Smooth muscle cell (in vitro differentiated cells): Measurements from ENCODE around the gene PEX5L. TPM values are rescaled to one million over a fixed set of nuclear protein-coding genes. Genes with fewer than 3 reads are reported as not detected.

Source experiments
- DNase-seq: peaks from one replicate; lab custom pipeline; 2025; ENCODE audit not compliant: unreplicated experiment; lab: John Stamatoyannopoulos, UW
- H2AFZ ChIP-seq: fragments of 200-600 bp; sonication (generic); 2 replicates; pipeline ENCODE4 v1.6.0; 2016; ENCODE audit warnings: antibody characterized with exemption, low read depth, mild to moderate bottlenecking
- H3F3A ChIP-seq: fragments of 200-600 bp; sonication (generic); 2 replicates; pipeline ENCODE4 v1.6.0; 2017; ENCODE audit warnings: antibody characterized with exemption, low read depth
- H3K27ac ChIP-seq: fragments of 200-600 bp; sonication (generic); 2 replicates; pipeline ENCODE4 v1.5.1; 2016; ENCODE audit warnings: low read depth, mild to moderate bottlenecking
- H3K27me3 ChIP-seq: fragments of 200-600 bp; sonication (generic); 2 replicates; pipeline ENCODE4 v1.6.1; 2016; ENCODE audit warnings: low read depth, mild to moderate bottlenecking
- H3K36me3 ChIP-seq: fragments of 200-600 bp; sonication (generic); 2 replicates; pipeline ENCODE4 v1.5.1; 2016; ENCODE audit warnings: low read depth
- H3K4me1 ChIP-seq: fragments of 200-600 bp; sonication (generic); 2 replicates; pipeline ENCODE4 v1.5.1; 2016; ENCODE audit warnings: low read depth
- H3K4me2 ChIP-seq: fragments of 200-600 bp; sonication (generic); 2 replicates; pipeline ENCODE4 v1.6.0; 2016; ENCODE audit warnings: mild to moderate bottlenecking
- H3K4me3 ChIP-seq: fragments of 200-600 bp; sonication (generic); 2 replicates; pipeline ENCODE4 v1.5.1; 2016; ENCODE audit warnings: mild to moderate bottlenecking
- H3K79me2 ChIP-seq: fragments of 200-600 bp; sonication (generic); 2 replicates; pipeline ENCODE4 v1.6.0; 2016; ENCODE audit warnings: low read depth, mild to moderate bottlenecking
- H3K9ac ChIP-seq: fragments of 200-600 bp; sonication (generic); 2 replicates; pipeline ENCODE4 v1.6.0; 2016; ENCODE audit warnings: low read depth
- H3K9me3 ChIP-seq: fragments of 200-600 bp; sonication (generic); replicated peaks from 2 replicates; pipeline ENCODE4 v1.5.1; 2016; ENCODE audit warnings: low read depth
- H4K20me1 ChIP-seq: fragments of 200-600 bp; sonication (generic); 2 replicates; pipeline ENCODE4 v1.6.0; 2016; ENCODE audit warnings: low read depth
- WGBS: methylation state at CpG from one replicate; pipeline ENCODE4 v1.1.7; 2016; ENCODE audit warnings: low lambda C conversion rate; 5-methylcytosine and 5-hydroxymethylcytosine counted together
- polyA plus RNA-seq: library from polyadenylated mRNA; unstranded; fragments of >200 nt; fragmentation: Nextera tagmentation; extraction: Ambion mirVana; gene quantifications from 2 replicates; pipeline ENCODE4 v1.2.1, GENCODE V29; 2016
- total RNA-seq: library from RNA; depleted of rRNA; stranded (reverse); fragments of >200 nt; gene quantifications from 2 replicates; pipeline ENCODE4 v1.2.3, GENCODE V29; 2014
- TF ChIP-seq, protein P1 (sequence below): fragments of 200-600 bp; sonication (generic); IDR thresholded peaks from 2 replicates; pipeline ENCODE4 v1.5.1; 2017; ENCODE audit warnings: borderline replicate concordance, mild to moderate bottlenecking, antibody characterized with exemption; ENCODE audit not compliant: insufficient read depth, poor library complexity, severe bottlenecking

The PEX5L gene
- total and polyA plus RNA-seq, 2 experiments from 2014 or later, result not detected

DNA sequence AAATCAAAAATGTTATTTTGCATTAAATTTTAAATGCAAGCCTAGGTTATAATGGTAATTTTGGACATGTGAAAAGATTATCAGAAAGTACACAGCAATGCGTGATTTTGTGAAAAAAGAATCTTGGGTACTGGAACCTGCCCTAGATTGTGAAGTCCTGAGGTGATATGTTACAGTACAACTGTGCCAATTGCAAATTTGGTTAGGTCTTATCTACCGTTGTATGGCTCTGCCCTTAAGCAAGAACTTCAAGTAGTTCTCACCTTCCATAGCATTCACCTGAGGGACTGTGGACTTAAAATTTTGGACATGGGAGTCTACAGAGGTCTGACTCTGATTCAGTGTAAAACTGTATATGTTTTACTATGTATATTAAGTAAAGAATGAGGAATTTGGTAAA is 140.2 kb downstream of the PEX5L start:
- Histone ChIP-seq H3K9ac (no peak overlapping the region), H3K79me2 (no peaks in the 10 kb centered on the region), H4K20me1 (no peaks in the 10 kb centered on the region), H3K4me1 (no peaks in the 10 kb centered on the region), H3K4me2 (no peak overlapping the region), H3K27ac (no peak overlapping the region), H3F3A (no peaks in the 10 kb centered on the region), H3K36me3 (no peaks in the 10 kb centered on the region), H2AFZ (no peak overlapping the region), H3K9me3 (no peaks in the 10 kb centered on the region), H3K27me3 (peaks cover 8% of the 10 kb centered on the region), H3K4me3 (no peak overlapping the region)
- TF ChIP-seq, protein P1, sequence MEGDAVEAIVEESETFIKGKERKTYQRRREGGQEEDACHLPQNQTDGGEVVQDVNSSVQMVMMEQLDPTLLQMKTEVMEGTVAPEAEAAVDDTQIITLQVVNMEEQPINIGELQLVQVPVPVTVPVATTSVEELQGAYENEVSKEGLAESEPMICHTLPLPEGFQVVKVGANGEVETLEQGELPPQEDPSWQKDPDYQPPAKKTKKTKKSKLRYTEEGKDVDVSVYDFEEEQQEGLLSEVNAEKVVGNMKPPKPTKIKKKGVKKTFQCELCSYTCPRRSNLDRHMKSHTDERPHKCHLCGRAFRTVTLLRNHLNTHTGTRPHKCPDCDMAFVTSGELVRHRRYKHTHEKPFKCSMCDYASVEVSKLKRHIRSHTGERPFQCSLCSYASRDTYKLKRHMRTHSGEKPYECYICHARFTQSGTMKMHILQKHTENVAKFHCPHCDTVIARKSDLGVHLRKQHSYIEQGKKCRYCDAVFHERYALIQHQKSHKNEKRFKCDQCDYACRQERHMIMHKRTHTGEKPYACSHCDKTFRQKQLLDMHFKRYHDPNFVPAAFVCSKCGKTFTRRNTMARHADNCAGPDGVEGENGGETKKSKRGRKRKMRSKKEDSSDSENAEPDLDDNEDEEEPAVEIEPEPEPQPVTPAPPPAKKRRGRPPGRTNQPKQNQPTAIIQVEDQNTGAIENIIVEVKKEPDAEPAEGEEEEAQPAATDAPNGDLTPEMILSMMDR, result no peak
- no peak for DNase-seq
- whole genome bisulfite sequencing, result 89% methylated on average over 2 of the region's 2 CpGs

DNA sequence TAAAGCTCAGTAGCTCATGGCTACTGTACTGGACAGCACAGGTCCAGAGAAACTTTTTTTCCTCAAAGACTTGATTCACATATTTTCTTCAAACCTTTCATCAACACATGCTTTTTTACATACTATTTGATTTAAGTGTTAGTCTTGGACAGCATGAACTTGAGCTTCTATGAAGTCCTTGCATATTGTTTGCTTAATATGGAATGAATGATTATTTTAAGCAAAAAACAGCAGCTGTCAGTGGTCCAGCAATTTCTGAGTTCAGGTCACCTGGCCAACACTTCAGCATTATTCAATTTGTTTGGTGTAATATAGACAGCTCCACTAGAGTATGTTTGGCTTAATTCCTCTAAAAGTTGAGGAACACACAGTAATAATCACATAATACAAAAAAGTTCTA is 141.4 kb downstream of the PEX5L start:
- H3K9me3 ChIP-seq, result no peaks in the 10 kb centered on the region
- H3K9ac ChIP-seq, result no peak overlapping the region
- no peak overlapping the region for H3K4me3 ChIP-seq
- H2AFZ ChIP-seq, result no peak overlapping the region
- H3K27ac ChIP-seq, result no peak overlapping the region
- TF ChIP-seq, protein P1, result no peak
- H3K79me2 ChIP-seq, result no peaks in the 10 kb centered on the region
- no peak for DNase-seq
- no peaks in the 10 kb centered on the region for H3F3A ChIP-seq
- H3K36me3 ChIP-seq, result no peaks in the 10 kb centered on the region
- no peak overlapping the region for H3K4me2 ChIP-seq
- H3K27me3 ChIP-seq, result peaks cover 8% of the 10 kb centered on the region
- no peaks in the 10 kb centered on the region for H4K20me1 ChIP-seq
- H3K4me1 ChIP-seq, result no peaks in the 10 kb centered on the region

DNA sequence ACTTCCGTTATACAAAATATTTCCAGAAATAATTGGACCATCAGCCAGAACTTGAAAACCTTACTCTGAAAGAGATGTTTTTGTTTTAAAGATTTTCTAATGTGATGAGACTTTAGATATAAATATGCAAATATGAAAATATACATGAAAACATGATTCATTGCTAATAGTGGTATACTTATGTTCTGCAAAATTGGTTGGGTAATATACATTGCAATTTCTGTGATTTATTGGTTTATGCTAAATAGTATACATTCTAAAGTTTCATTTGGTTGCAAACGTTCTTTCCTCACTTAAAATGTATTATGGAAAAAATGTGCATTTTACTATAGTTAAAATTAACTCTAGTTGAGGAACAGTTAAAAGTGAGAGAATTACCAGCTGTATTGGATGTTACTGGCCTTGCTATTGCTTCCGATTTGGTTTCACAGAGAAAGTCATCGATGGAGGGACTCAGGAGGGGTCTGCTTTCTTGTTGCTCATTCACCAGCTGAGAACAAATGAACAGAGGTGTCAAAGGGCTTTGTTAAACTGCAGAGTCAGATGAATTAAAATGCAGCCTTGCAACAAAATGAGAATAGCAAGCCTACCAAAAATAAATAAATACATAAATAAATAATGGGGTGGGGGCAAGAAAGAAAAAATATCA is 149.3 kb downstream of the PEX5L start:
- 90% methylated on average over 4 of the region's 4 CpGs for WGBS
- DNase-seq, result no peak

More for the DNA sequence above, 149.3 kb downstream of the PEX5L start:
- H4K20me1 ChIP-seq, result no peaks in the 10 kb centered on the region
- H3K9me3 ChIP-seq, result no peaks in the 10 kb centered on the region
- H3K27me3 ChIP-seq, result no peaks in the 10 kb centered on the region
- no peak overlapping the region for H3K4me2 ChIP-seq
- H3K36me3 ChIP-seq, result no peaks in the 10 kb centered on the region
- no peak overlapping the region for H3K27ac ChIP-seq
- no peak overlapping the region for H3K9ac ChIP-seq
- H3K4me3 ChIP-seq, result no peak overlapping the region
- TF ChIP-seq, protein P1, result no peak
- no peak overlapping the region for H2AFZ ChIP-seq
- peaks cover 15% of the 10 kb centered on the region for H3K4me1 ChIP-seq
- no peaks in the 10 kb centered on the region for H3K79me2 ChIP-seq
- no peaks in the 10 kb centered on the region for H3F3A ChIP-seq
